OCI-LY3 (cell line): ENCODE data around the gene NRXN2.

Source experiments
- CTCF ChIP-seq: fragments of 200-600, 300-600 bp; sonication (generic); IDR thresholded peaks from 2 replicates; pipeline ENCODE4 v1.5.1; 2014; ENCODE audit warnings: antibody characterized with exemption, low read length, low read depth
- EZH2phosphoT487 ChIP-seq: fragments of 200-600 bp; shearing (Covaris generic); IDR thresholded peaks from 2 replicates; pipeline ENCODE4 v1.6.1; 2018; ENCODE audit warnings: antibody characterized with exemption, mixed run types, low read depth

- no peak for TF ChIP-seq CTCF
- no peak for TF ChIP-seq EZH2phosphoT487
These were observed 119.4 kb downstream of the NRXN2 start for GRCh38 chr11:64603411-64604110.
